GM12864 (cell line): ENCODE results near the gene WDR18.

Source experiments
- DNase-seq: peaks from one replicate; pipeline ENCODE4 v3.0.0-alpha.2; 2011; ENCODE audit warnings: low read depth
- H3K4me3 ChIP-seq: 2 replicates; pipeline ENCODE4 v1.5.1; 2011; ENCODE audit warnings: mild to moderate bottlenecking, low read depth, low read length, control low read depth
- CTCF ChIP-seq: IDR thresholded peaks from 2 replicates; pipeline ENCODE4 v1.5.1; 2011; ENCODE audit warnings: low read depth, mild to moderate bottlenecking, moderate library complexity, low read length, control low read depth, inconsistent platforms; ENCODE audit errors: missing control alignments

The WDR18 gene

GRCh38 chr19:984165-984967, at the start of gene WDR18:
WDR18 (plus strand) TSS chr19:984345; CDS start chr19:984354, 9 bp downstream.
- TF ChIP-seq CTCF, result peak; percentile 11
- peak within 1 kb of the TSS; percentile 95 for H3K4me3 ChIP-seq
- peak; percentile 63 for DNase-seq

- DNase-seq, result no peak
- no peak for TF ChIP-seq CTCF
- H3K4me3 ChIP-seq, result no peak overlapping the region
Measured at GRCh38 chr19:934865-935479, 49.2 kb upstream of the WDR18 start.

GRCh38 chr19:936175-936546, 48.0 kb upstream of the WDR18 start:
- no peak for TF ChIP-seq CTCF
- DNase-seq, result no peak
- H3K4me3 ChIP-seq, result no peak overlapping the region

GRCh38 chr19:937259-937694, 46.9 kb upstream of the WDR18 start:
- no peak for TF ChIP-seq CTCF
- no peak overlapping the region for H3K4me3 ChIP-seq
- peak; percentile 74 for DNase-seq

GRCh38 chr19:938233-938923, 45.8 kb upstream of the WDR18 start:
- no peak for DNase-seq
- no peak for TF ChIP-seq CTCF
- H3K4me3 ChIP-seq, result no peak overlapping the region

- H3K4me3 ChIP-seq, result no peak overlapping the region
- no peak for TF ChIP-seq CTCF
- DNase-seq, result no peak
Measured at GRCh38 chr19:939439-939838, 44.7 kb upstream of the WDR18 start.
